Thyroid gland (tissue), 4 donors: ENCODE results near the gene CBS.
"Not testable (repeated sequence)": the region's sequence is repeated elsewhere in the genome, so short reads cannot be mapped to it uniquely, and the experiment has no call there.

Experiments used
- CTCF ChIP-seq, 6 experiments: fragments of 200-600 bp in 3 of 6; fragments of 450-650 bp in 3 of 6; sonication (generic) in 3 of 6; IDR thresholded peaks; one replicate each; pipeline ENCODE4 v1.5.1; 2016 to 2019; ENCODE audit warnings: antibody characterized with exemption in 6 of 6, mild to moderate bottlenecking in 2 of 6, inconsistent platforms in 1 of 6, moderate library complexity in 1 of 6
- POLR2A ChIP-seq, 2 donors: fragments of 450-650 bp; IDR thresholded peaks; one replicate each; pipeline ENCODE4 v1.6.1; 2017; ENCODE audit warnings: antibody characterized with exemption in 2 of 2, mild to moderate bottlenecking in 2 of 2, moderate library complexity in 1 of 2

GRCh38 chr21:43074401-43075169 is 1.1 kb downstream of the CBS start:
- not testable (repeated sequence) for TF ChIP-seq CTCF, POLR2A (IDR thresholded peaks at IDR 0.05)
